PFSK-1 (cell line): ENCODE measurements around the gene CTPS1.

Experiments
- POLR2AphosphoS5 ChIP-seq: IDR thresholded peaks from 2 replicates; pipeline ENCODE4 v1.6.1; 2012; ENCODE audit warnings: low read depth, mild to moderate bottlenecking, control low read depth, low read length, moderate library complexity
- REST ChIP-seq, 2 experiments: IDR thresholded peaks; 2 replicates each; pipeline versions ENCODE4 v1.6.1 to v1.8.0; 2011 to 2012; ENCODE audit warnings: low read depth in 2 of 2, low read length in 2 of 2, control low read depth in 1 of 2, inconsistent platforms in 1 of 2, mild to moderate bottlenecking in 1 of 2, moderate library complexity in 1 of 2; ENCODE audit not compliant: insufficient read depth in 1 of 2

- TF ChIP-seq POLR2AphosphoS5 (no peak), REST (IDR thresholded peaks at IDR 0.05; ENCODE audit: insufficient read depth in 1 of 2, low read depth in 2 of 2, low read length in 2 of 2) (no peak)
Observed at GRCh38 chr1:41056907-41057306, 77.4 kb downstream of the CTPS1 start.
